HG03378 (cell line): ENCODE data around the gene ONECUT3.
"Not testable (repeated sequence)": the region's sequence is repeated elsewhere in the genome, so short reads cannot be mapped to it uniquely, and the experiment has no call there.

ENCODE experiments used
- ATAC-seq: cut with Tn5 transposase; IDR thresholded peaks from one replicate; pipeline ENCODE4 v1.9.1; 2021; ENCODE audit warnings: mild to moderate bottlenecking, moderate library complexity; ENCODE audit not compliant: unreplicated experiment

ONECUT3 gene

DNA sequence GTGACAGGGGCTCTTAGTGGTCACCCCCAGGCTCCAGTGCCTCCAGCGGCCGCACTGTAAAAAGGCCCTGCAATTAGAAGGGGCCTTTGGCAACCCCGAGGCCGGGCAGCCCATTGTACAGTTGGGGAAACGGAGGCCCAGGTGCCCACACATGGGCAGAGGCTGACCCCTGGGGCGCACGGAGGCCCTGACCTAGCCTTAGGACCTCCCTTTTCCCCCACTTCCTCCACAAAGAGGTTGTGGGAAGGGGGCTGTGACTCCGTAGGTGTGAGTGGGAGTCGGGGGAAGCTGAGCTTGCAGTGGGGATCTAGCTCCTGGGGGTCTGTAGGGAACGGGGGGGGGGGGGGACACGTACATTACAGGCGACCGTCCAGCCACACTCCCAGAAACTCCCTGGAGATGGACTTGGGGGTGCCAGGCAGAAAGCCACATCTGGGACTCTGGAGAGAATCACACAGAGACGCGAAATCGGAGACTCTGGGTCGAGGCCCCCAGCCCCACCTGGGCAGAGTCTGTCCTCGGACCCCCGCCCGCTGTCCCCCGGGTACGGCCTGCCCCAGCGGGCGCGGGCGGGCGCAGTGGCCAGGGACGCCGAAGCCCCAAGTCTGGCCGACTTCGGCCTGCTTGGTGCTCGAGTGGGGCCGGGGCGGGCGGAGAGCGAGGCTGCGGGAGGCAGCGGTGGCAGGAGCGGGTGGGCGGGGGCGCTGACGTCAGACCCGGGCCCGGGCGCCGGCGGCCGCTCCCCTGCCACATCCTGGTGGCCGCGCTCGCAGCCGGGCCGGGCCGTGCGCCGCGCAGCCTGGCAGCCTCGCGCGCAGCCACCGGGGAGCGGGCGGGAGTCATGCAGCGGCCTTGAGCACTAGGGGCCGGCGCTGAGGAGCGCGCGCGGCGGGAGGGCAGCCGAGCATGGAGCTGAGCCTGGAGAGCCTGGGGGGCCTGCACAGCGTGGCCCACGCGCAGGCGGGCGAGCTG is at the start of gene ONECUT3:
Gene ONECUT3, plus strand, starts transcription at position 750 of the 972 bp plus-strand sequence. Its CDS starts 157 bp downstream, at position 907.
- ATAC-seq = no peak

DNA sequence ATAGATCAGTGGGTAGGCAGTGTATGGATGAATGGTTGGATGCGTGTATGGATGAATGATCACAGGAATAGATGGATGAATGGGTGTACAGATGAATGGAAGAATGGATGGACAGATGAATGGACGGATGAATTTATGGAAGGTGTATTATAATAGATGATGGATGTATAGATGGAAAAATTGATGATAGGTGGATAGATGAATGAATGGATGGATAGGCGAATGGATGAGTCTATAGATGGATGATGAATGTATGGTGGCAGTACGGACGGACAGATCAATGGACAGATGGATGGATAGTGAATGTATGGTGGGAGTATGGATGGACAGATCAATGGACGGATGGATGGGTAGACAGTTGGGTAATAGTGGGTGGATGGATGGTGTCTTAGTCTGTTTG is 49.0 kb upstream of the ONECUT3 start:
- no peak for ATAC-seq

DNA sequence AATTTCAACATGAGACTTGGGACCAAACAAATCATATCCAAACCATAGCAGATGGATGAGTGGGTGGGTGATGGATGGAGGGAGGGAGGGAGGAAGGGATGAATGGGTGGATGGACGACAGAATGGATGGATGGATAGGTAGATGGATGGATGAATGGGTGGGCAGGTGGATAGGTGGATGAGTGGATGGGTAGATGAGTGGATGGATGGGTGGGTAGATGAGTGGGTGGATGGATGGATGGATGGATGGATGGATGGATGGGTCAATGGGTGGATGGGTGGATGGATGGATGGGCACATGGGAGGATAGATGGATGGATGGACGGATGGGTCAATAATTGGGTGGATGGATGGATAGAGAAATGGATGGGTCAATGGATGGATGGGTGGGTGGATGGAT is 47.9 kb upstream of the ONECUT3 start:
- no peak for ATAC-seq

DNA sequence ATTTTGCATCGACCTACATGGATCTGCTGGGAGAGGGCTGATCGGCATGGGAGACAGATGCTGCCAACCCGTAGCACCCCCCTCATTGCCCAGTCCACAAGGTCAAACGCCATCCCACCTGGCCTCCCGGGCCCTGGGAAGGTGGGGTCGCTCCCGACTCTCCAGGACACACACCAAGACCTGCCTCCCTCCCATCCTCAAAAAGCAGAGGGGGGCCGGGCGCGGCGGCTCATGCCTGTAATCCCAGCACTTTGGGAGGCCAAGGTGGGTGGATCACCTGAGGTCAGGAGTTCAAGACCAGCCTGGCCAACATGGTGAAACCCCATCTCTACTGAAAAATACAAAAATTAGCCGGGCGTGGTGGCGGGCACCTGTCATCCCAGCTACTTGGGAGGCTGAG is 46.7 kb upstream of the ONECUT3 start:
- ATAC-seq = not testable (repeated sequence)

DNA sequence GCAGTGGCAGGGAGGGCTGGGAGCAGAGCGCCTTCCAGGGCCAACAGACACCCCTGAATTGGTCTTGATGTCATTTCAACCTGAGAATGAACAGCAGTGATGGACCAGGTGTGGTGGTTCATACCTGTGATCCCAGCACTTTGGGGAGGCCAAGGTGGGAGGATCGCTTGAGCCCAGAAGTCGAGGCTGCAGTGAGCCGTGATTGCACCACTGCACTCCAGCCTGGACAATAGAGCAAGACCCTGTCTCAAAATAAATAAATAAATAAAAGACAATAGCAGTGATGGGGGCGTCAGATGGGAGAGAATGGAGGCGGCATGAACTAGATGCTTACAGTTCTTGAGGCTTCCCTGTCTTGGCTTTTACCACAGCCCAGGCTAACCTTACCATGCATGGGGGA is 46.1 kb upstream of the ONECUT3 start:
- ATAC-seq = no peak

DNA sequence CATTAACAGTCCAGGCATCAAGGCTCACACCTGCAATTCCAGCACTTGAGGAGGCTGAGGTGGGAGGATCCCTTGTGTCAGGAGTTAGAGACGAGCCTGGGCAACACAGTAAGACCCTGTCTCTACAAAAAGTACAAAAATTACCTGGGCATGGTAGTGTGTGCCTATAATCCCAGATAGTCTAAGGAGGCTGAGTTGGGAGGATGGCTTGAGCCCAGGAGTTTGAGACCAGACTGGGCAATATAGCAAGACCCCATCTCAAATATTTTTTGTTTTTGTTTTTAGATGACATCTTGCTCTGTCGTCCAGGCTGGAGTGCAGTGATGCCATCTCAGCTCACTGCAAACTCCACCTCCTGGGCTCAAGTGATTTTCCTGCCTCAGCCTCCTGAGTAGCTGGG is 40.1 kb upstream of the ONECUT3 start:
- ATAC-seq = no peak

DNA sequence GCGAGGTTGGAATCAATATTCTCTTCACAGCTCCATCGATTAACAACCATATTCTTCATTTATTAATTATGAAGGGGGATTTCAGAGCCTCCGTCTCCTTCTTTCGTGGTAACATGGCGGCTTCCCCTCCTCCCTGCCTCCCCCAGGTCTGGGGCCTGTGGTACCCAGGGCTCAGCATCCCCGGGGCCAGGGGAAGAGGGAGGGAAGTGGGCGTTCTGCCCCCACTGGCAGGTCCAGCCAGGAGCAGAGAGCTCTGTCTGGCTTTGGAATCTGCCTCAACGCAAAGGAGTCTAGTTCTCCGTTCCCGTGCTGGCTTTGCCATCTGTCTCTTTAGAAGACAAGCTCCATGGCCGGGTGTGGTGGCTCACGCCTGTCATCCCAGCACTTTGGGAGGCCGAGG is 37.8 kb upstream of the ONECUT3 start:
- no peak for ATAC-seq

DNA sequence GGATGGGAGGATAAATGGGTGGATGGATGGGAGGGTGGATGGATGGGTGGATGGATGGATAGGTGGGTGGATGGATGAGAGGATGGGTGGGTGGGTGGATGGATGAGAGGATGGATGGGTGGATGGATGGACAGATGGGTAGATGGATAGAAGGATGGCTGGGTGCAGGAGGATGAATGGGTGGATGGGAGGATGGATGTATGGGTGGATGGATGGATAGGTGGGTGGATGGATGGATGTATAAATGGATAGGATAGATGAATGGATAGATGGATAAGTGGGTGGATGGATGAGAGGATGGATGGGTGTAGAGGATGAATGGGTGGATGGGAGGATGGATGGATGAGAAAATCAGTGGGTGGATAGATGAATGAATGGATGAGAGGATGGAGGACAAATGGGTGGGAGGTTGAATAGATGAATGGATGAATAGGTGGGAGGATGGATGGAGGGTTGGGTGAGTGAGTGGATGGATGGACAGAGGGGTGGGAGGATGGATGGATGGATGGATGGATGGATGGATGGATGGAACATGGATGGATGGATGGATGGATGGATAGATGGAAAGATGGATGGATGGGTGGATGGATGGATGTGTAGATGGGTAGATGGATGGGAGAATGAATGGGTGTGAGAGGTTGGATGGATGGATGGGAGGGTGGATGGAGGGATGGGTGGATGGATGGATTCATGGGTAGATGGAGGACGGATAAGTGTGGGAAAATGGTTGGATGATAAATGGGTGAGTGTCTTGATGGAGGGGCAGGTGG is 35.9 kb upstream of the ONECUT3 start:
- ATAC-seq = no peak

DNA sequence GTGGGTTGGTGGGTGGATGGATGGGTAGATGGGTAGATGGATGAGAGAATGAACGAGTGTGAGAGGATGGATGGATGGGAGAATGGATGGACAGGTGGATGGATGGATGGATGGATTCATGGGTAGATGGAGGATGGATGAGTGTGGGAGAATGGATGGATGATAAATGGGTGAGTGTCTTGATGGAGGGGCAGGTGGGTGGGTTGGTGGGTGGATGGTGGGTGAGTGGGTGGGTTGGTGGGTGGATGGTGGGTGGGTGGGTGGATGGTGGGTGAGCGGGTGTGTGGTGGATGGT is 35.4 kb upstream of the ONECUT3 start:
- ATAC-seq = no peak

DNA sequence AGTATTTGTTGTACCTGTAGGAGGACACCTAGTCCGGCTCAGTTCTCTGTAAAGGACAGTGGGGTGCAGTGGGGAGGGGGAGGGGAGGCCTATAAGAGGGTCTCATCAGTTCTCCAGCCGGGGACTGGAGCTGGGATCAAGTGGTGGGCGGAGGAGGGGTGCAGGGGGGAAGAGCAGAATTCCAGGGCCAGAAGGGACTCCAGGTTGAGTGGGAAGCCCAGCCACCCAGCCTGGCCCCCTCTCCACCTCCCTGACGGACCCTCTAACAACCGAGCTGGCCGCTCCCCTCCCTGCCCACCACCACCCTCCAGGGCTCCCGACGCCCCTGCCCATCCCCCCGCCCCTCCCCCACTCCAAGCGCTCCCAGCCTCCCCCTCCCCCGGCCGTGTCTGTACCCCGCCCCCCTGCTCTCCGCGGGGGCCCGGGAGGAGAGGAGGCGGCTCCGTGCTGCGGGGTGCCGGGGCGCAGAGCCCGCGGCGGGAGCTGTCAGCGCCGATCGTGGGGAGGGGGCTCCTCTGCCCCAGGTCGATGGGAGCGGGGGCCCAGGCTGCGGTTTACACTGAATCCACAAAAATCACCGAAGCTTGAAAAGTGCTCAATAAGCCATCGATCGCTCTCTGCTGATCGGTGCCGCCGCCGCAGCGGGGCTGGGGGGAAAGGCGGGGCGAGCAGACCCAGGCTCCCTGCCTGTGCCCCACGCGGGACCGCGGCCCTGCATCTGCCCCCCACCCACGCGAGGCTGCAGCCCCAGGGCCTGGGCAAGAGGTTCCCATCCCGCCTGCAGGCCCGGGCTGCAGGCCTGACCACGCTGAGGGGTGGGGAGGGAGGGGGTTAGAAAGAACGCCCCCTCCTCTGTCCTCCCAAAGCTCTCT is 34.6 kb upstream of the ONECUT3 start:
- no peak for ATAC-seq

DNA sequence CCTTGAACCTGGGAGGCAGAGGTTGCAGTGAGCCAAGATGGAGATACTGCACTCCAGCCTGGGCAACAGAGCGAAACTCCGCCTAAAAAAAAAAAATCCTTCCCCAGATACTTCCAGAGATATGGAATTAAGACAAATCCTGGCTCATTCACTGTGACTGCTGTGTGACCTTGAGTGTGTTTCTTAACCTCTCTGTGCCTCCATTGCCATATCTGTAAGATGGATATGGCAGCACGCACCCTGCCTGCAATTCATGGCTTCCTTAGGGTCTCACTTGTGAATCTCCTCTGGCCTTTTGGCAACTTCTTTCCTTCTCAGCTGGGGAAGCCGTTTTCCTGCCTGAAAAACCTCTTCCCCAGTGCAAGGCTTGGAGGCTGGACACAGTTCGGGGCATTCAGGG is 33.8 kb upstream of the ONECUT3 start:
- no peak for ATAC-seq

DNA sequence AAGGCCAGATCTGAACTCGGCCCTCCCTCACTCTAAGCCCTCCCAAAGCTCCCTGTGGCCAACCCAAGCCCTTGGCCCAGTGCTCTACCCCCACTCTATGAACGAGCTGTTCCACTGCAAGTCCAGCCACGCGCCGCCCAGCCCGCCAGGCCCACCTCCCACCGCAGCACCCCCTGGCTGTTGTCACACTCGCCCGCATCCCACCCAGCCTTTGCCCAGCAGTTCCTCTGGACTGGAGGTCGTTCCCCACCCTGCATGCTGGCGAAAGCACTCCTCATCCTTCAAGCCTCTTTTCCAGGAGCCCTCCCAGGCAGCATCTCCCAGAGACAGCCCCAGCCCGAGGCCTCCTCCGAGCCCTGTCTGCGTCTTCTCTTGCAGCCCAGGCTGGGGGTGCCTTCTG is 33.1 kb upstream of the ONECUT3 start:
- no peak for ATAC-seq

DNA sequence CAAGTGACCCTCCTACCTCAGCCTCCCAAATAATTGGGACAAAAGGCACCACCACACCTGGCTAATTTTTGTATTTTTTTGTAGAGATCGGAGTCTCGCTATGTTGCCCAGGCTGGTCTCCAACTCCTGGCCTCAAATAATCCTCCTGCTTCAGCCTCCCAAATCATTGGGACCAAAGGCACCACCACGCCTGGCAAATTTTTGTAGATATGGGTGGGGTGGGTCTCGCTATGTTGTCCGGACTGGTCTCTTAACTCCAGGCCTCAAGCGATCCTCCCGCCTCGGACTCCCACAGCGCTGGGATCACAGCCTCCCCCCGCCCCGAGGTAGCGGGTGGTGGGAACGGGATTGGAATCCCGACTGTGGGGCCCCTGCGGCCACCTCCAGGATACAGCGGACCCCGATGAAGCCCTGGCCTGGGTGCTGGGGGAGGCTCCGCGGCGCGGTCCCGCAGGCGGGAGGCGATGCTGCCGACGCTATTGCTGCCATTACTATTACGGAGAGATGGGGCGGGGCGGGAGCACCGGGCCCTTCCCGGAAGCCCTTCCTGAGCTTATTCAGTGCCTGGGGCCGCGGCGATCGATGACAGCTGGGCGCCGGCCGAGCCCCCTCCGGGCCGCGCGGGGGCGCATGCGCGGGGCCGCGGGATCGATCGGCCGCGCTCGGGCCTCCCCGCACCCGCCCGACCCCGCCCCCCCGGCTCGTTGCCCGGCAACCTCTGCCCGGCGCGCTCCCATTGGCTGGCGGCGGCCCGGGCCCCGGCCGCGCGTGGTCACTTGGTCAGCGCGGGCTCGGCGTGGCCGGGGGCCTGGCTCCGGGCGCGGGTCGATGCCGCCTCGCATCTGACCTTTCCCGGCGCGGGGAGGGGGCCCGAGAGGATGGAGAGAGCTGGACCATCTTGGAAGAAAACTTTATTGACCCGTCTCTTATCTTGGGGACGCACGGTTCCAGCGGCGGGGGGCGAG is 27.9 kb upstream of the ONECUT3 start:
- no peak for ATAC-seq

DNA sequence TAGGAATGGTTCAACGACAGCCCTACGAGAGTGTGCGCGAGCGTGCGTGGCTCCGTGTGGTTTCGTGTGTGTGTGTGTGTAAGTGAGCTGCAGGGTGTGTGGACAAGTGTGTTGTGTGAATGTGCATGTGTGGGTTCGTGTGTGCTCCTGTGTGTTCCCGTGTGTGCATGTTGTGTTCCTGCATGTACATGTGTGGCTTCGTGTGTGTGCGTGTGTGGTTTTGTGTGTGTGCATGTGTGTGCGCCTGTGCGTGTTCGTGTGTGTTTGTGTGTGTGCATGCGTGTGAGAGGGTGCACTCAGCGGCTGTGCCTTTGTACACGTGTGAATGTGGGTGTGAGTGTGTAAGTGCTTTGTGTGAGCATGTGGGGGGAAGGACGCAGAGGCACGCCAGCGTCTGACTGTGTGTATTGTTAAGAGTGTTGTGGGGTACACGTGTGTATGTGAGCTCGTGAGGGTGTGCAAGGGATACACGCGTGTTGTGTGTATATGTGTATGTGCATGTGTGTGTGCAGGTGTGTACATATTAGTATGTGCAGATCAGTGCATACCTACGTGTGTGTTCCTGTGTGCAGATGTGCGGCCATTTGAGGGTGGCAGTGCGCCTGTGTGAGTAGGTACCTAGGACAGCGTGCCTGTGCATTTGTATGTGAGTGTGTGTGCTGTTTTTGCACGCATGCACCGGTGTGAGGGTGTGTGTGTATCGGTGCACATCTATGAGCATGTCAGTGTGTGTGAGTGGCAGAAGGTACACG is 24.3 kb upstream of the ONECUT3 start:
- ATAC-seq = no peak

DNA sequence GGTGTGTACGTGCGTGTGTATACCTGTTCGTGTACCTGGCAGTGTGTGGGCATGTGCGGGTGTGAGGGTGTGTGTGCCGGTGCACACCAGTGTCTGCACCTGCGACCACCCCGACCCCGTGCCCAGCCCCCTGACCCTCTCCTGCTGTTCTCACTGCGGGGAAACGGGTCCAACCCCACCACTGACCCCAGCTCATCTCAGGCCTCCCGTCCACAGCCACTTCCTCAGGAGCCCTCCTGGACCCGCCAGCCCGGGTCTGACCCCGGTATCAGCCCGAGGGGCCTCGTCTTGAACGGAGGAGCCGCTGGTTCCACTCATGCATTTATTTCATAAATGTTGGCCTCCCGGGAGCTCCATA is 23.8 kb upstream of the ONECUT3 start:
- ATAC-seq = no peak

DNA sequence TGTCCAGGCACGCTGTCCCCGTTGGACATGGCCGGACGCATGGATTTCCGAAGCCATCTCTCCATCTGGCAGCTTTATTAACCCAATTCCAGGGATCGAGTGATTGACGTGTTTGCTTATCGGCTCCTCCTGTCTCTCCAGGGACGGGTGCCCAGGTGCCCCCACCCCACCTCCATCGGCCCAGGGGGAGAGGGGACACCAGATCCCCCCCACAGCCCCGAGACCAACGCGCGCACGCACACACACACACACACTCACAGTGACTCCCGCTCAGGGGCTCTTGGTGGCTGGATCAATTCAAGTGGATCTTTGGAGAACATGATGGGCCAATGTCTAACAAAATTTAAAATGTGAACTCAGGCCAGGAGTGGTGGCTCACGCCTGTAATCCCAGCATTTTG is 23.1 kb upstream of the ONECUT3 start:
- ATAC-seq = no peak

DNA sequence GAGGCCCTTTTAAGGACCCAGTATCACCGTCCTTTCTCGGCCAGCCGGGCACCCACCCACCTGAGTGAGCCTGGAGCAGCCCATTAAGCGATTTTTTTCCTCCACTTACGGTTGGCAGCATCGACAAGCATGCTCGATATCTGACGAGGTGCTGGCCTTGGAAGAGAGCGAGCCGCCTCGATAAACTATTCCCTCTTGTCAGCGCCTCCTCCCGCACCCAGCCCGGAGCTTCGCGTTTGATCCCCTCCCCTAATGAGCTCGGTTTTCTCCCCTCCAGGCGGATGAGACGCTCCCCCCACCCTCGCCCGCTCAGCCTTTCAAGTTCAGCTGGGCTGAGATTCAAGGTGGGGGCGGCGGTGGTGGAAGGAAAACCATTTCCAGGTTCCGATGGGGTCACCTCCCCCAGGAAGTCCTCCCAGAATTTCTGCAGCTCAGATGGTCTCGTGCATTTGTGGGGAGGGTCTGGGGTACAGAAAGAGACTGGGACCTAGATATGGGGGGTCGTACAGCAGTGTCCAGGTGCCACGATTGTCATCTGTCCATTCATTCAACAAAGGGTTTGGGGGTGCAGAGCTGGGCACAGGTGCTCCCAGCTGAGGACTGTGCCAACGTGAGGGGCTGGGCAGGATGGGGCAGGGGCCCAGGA is 18.9 kb upstream of the ONECUT3 start:
- no peak for ATAC-seq

DNA sequence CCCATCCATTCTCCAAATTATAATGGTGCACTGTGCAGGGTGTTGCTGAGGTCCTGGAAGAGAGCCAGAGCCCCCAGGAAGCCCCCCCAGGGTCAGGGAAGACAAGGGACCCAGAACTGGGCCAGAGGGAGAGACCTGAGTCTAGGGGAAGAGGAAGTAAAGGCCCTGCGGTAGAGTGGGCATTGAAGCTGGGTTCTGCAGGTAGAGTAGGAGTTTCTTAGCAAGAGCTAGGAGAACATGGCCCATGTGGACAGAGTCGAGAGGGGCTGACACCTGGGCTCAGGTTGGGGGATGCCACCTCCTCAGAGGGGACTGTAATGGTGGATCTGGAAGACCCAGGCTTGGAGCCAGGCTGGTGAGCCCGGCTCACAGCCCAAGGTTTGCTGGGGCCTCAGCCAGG is 17.0 kb upstream of the ONECUT3 start:
- ATAC-seq = no peak

DNA sequence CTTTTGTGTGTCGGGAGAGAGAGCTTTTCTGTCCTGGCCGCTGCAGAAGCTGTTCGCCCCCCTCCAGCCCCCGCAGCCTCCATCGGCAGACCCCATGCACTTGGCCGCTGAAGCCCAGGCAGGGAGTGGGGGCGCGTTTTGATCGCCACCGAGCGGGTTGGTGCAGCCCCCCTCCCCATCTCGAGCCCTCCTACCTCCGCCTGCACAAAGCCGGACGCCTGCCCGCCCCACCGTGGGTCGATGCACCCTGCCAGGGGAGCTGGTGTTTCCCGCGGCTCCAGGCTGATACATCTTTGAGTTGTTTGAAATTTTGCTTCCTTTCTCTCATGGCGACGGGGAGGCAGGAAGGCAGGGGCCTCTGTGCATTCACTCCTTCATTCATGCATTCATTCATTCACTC is 16.4 kb upstream of the ONECUT3 start:
- no peak for ATAC-seq
